G401.6 (cell line): ENCODE results near the gene RAB11FIP3.

Source experiments
- FAIRE-seq: peaks from 2 replicates; lab custom pipeline; 2012; peaks lifted over from hg19 to GRCh38; lab: Jason Lieb, UNC

The RAB11FIP3 gene

GRCh38 chr16:554640-555365 lies 129.4 kb downstream of the RAB11FIP3 start:
- no peak for FAIRE-seq

- FAIRE-seq, result no peak
Observed at GRCh38 chr16:555528-556473, 130.4 kb downstream of the RAB11FIP3 start.

GRCh38 chr16:556474-557173 lies 131.2 kb downstream of the RAB11FIP3 start:
- FAIRE-seq, result no peak

- FAIRE-seq, result no peak
Observed at GRCh38 chr16:557463-558297, 132.2 kb downstream of the RAB11FIP3 start.

- FAIRE-seq, result no peak
Observed at GRCh38 chr16:558298-559020, 133.0 kb downstream of the RAB11FIP3 start.

GRCh38 chr16:559021-559380 lies 133.6 kb downstream of the RAB11FIP3 start:
- no peak for FAIRE-seq

- FAIRE-seq, result no peak
Observed at GRCh38 chr16:559411-560203, 134.2 kb downstream of the RAB11FIP3 start.

- no peak for FAIRE-seq
Observed at GRCh38 chr16:560204-560700, 134.8 kb downstream of the RAB11FIP3 start, which contains the start of gene PRR35. TSS of gene PRR35 (plus strand) at chr16:560394. CDS start at chr16:563295, 2,901 bp downstream.

GRCh38 chr16:560701-561412 lies 135.4 kb downstream of the RAB11FIP3 start:
- no peak for FAIRE-seq

GRCh38 chr16:561413-561794 lies 136.0 kb downstream of the RAB11FIP3 start:
- FAIRE-seq, result no peak

- FAIRE-seq, result no peak
Observed at GRCh38 chr16:561957-562938, 136.8 kb downstream of the RAB11FIP3 start.

GRCh38 chr16:563072-563644 lies 137.7 kb downstream of the RAB11FIP3 start:
- no peak for FAIRE-seq

- no peak for FAIRE-seq
Observed at GRCh38 chr16:564690-565418, 139.4 kb downstream of the RAB11FIP3 start.

GRCh38 chr16:565419-566330 lies 140.2 kb downstream of the RAB11FIP3 start:
- no peak for FAIRE-seq

- FAIRE-seq, result no peak
Observed at GRCh38 chr16:566475-567372, 141.3 kb downstream of the RAB11FIP3 start, which contains the start of gene NHLRC4. TSS of gene NHLRC4 (plus strand) at chr16:567005. CDS start at chr16:568048, 1,043 bp downstream.
